Chondrocyte (in vitro differentiated cells): ENCODE data around the gene G6PC3. TPM values are rescaled to one million over a fixed set of nuclear protein-coding genes. Genes with fewer than 3 reads are reported as not detected.

Source experiments
- DNase-seq: peaks from one replicate; pipeline ENCODE4 v3.0.0; 2021; ENCODE audit warnings: mixed read lengths, low spot score
- H3K27ac Mint-ChIP-seq: one replicate; pipeline ENCODE4 v1.8.0; 2021; ENCODE audit warnings: mild to moderate bottlenecking, moderate library complexity, mixed read lengths; ENCODE audit not compliant: unreplicated experiment
- H3K27me3 Mint-ChIP-seq: 2 replicates; pipeline ENCODE4 v1.8.0; 2021; ENCODE audit warnings: low read depth, mixed read lengths
- H3K36me3 Mint-ChIP-seq: 2 replicates; pipeline ENCODE4 v1.8.0; 2021; ENCODE audit warnings: low read depth, mixed read lengths
- H3K4me1 Mint-ChIP-seq: 2 replicates; pipeline ENCODE4 v1.8.0; 2021; ENCODE audit warnings: low read depth, mild to moderate bottlenecking, mixed read lengths
- H3K4me3 Mint-ChIP-seq: one replicate; pipeline ENCODE4 v1.8.0; 2021; ENCODE audit warnings: mild to moderate bottlenecking, moderate library complexity, mixed read lengths; ENCODE audit not compliant: unreplicated experiment
- H3K9me3 Mint-ChIP-seq: 2 replicates; pipeline ENCODE4 v1.8.0; 2021; ENCODE audit warnings: low read depth, mixed read lengths
- total RNA-seq: library from RNA; stranded (reverse); gene quantifications from 3 replicates; pipeline ENCODE4 v1.2.1, GENCODE V29; 2021
- TF ChIP-seq, protein P1 (sequence below): fragments of 200-600 bp; sonication (generic); IDR thresholded peaks from 2 replicates; pipeline ENCODE4 v1.5.0; 2021; ENCODE audit warnings: antibody characterized with exemption, mild to moderate bottlenecking, moderate library complexity

The G6PC3 gene
- total RNA-seq, 1 donor from 2014 or later: 59.2 TPM

- no peak overlapping the region for H3K27ac Mint-ChIP-seq
- no peaks in the 10 kb centered on the region for H3K9me3 Mint-ChIP-seq
- peaks cover 19% of the 10 kb centered on the region for H3K36me3 Mint-ChIP-seq
- TF ChIP-seq, protein P1, sequence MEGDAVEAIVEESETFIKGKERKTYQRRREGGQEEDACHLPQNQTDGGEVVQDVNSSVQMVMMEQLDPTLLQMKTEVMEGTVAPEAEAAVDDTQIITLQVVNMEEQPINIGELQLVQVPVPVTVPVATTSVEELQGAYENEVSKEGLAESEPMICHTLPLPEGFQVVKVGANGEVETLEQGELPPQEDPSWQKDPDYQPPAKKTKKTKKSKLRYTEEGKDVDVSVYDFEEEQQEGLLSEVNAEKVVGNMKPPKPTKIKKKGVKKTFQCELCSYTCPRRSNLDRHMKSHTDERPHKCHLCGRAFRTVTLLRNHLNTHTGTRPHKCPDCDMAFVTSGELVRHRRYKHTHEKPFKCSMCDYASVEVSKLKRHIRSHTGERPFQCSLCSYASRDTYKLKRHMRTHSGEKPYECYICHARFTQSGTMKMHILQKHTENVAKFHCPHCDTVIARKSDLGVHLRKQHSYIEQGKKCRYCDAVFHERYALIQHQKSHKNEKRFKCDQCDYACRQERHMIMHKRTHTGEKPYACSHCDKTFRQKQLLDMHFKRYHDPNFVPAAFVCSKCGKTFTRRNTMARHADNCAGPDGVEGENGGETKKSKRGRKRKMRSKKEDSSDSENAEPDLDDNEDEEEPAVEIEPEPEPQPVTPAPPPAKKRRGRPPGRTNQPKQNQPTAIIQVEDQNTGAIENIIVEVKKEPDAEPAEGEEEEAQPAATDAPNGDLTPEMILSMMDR: no peak
- peaks cover 6% of the 10 kb centered on the region for H3K4me1 Mint-ChIP-seq
- H3K27me3 Mint-ChIP-seq: no peaks in the 10 kb centered on the region
- no peak overlapping the region for H3K4me3 Mint-ChIP-seq
- DNase-seq: no peak
These were observed 6.4 kb downstream of the G6PC3 start for GRCh38 chr17:44076716-44077594.

GRCh38 chr17:44077595-44077909 is 7.0 kb downstream of the G6PC3 start:
- Mint-ChIP-seq H3K9me3 (no peaks in the 10 kb centered on the region), H3K27ac (no peak overlapping the region), H3K4me3 (no peak overlapping the region), H3K27me3 (no peaks in the 10 kb centered on the region), H3K36me3 (peaks cover 22% of the 10 kb centered on the region), H3K4me1 (peaks cover 4% of the 10 kb centered on the region)
- DNase-seq: no peak
- TF ChIP-seq, protein P1: no peak

DNA sequence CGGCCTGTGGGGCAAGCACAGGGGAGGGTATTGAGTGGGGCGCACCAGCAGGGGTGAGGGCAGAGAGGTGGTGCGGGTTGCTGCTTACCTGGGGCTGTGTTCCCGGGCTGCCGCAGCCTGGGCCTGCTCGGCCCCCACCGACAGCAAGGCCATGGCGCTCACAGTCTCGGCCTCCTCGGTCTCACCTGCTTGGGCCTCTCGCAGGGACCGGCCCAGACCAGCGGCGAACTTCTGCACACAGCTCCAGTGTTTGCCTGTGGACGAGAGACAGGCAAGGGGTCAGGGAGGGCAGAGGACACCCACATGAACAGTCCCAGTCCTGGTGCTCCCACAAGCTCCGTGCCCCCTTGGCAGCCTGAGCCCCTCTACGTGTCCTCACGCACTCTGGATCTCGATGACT is 7.9 kb downstream of the G6PC3 start:
- Mint-ChIP-seq H3K4me1 (no peaks in the 10 kb centered on the region), H3K27me3 (no peaks in the 10 kb centered on the region), H3K9me3 (no peaks in the 10 kb centered on the region), H3K36me3 (peaks cover 26% of the 10 kb centered on the region), H3K4me3 (no peak overlapping the region), H3K27ac (no peak overlapping the region)
- no peak for DNase-seq
- TF ChIP-seq, protein P1: no peak

DNA sequence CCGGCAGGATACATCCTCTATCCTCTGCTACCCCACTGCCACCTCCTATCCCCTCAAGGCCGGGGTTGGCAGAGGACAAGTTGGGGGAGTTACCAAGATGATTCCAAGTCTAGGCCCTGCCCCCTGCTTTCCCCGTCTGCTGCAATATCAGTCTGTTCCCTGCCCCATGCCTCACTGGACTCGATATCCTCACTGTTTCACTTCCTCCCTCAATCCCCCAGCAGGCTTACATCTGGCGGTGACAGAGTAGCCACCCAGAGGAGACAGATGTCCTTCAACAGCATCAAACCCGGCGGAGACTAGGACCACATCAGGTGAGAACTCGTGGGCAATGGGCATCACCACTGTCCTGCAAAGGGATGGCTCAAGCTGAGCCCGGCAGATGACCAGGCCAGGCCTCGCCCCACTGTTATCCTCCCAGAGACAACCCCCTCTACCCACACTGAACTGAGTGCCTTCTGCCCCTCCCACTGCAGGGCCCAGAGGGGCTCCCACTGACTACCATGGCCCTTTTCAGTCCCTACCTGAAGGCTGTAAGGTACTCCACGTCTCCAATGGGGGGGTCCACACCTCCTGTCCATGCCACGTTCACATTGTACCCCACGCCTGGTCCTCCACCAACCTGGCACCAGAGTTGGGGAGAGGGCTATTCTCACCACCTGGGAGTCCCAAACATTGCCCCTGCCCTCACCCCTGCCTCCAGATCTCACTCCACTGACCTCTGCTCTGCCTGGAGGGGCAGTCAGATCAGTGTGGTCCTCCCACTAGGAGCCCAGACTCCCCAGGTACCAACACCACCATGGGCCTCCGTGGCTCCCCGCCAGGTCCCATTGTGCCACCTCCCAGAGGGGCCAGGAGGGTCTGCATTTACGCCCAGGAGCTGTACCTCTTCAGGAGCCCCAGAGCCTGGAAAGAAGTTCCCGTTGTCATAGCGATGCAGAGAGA is 9.6 kb downstream of the G6PC3 start:
- TF ChIP-seq, protein P1: no peak
- Mint-ChIP-seq H3K27ac (peak overlapping the region; percentile 15), H3K27me3 (no peaks in the 10 kb centered on the region), H3K9me3 (no peaks in the 10 kb centered on the region), H3K4me3 (no peak overlapping the region), H3K4me1 (no peaks in the 10 kb centered on the region), H3K36me3 (peaks cover 26% of the 10 kb centered on the region)
- DNase-seq: no peak

GRCh38 chr17:44081681-44082080 is 11.1 kb downstream of the G6PC3 start:
- peaks cover 22% of the 10 kb centered on the region for H3K36me3 Mint-ChIP-seq
- no peak overlapping the region for H3K4me3 Mint-ChIP-seq
- peak overlapping the region; percentile 61 for H3K27ac Mint-ChIP-seq
- no peaks in the 10 kb centered on the region for H3K27me3 Mint-ChIP-seq
- TF ChIP-seq, protein P1: no peak
- no peaks in the 10 kb centered on the region for H3K9me3 Mint-ChIP-seq
- peaks cover 2% of the 10 kb centered on the region for H3K4me1 Mint-ChIP-seq
- DNase-seq: no peak
